ACC112 (cell line): ENCODE data around the gene DOCK3.
"Not testable (repeated sequence)": the region's sequence is repeated elsewhere in the genome, so short reads cannot be mapped to it uniquely, and the experiment has no call there.

Source experiments
- H2AFZ ChIP-seq: fragments of 200-600 bp; sonication (generic); one replicate; pipeline ENCODE4 v1.6.0; 2017; ENCODE audit warnings: antibody characterized with exemption, low read length; ENCODE audit not compliant: unreplicated experiment
- H3K27ac ChIP-seq: fragments of 200-600 bp; sonication (generic); 2 replicates; pipeline ENCODE4 v1.5.1; 2014; ENCODE audit warnings: low read depth, mild to moderate bottlenecking, antibody characterized with exemption, low read length, moderate library complexity
- H3K27me3 ChIP-seq: fragments of 200-600 bp; sonication (generic); 2 replicates; pipeline ENCODE4 v1.6.1; 2014; ENCODE audit warnings: mild to moderate bottlenecking, antibody characterized with exemption, low read length, moderate library complexity, mixed read lengths; ENCODE audit not compliant: insufficient read depth
- H3K36me3 ChIP-seq: fragments of 200-600 bp; sonication (generic); 2 replicates; pipeline ENCODE4 v1.6.1; 2016; ENCODE audit warnings: mild to moderate bottlenecking, antibody characterized with exemption, low read length, moderate library complexity, mixed read lengths; ENCODE audit not compliant: insufficient read depth
- H3K4me1 ChIP-seq: fragments of 200-600 bp; sonication (generic); one replicate; pipeline ENCODE4 v1.6.1; 2016; ENCODE audit warnings: low read length, mixed read lengths; ENCODE audit not compliant: insufficient read depth, unreplicated experiment, control insufficient read depth
- H3K4me3 ChIP-seq: fragments of 200-600 bp; sonication (generic); 2 replicates; pipeline ENCODE4 v1.5.1; 2014; ENCODE audit warnings: mild to moderate bottlenecking, low read depth, low read length
- H3K79me2 ChIP-seq: fragments of 200-600 bp; sonication (generic); one replicate; pipeline ENCODE4 v1.6.0; 2016; ENCODE audit warnings: low read length; ENCODE audit not compliant: control insufficient read depth, unreplicated experiment, insufficient read depth

The DOCK3 gene

GRCh38 chr3:50737193-50737905 is 62.6 kb downstream of the DOCK3 start:
- no peaks in the 10 kb centered on the region for H3K79me2 ChIP-seq
- H2AFZ ChIP-seq, result no peak overlapping the region
- H3K4me3 ChIP-seq, result no peak overlapping the region
- H3K27ac ChIP-seq, result no peak overlapping the region
- H3K4me1 ChIP-seq, result no peaks in the 10 kb centered on the region
- H3K36me3 ChIP-seq, result no peaks in the 10 kb centered on the region
- H3K27me3 ChIP-seq, result no peaks in the 10 kb centered on the region

- Histone ChIP-seq H3K79me2 (no peaks in the 10 kb centered on the region), H3K4me1 (no peaks in the 10 kb centered on the region), H3K27me3 (no peaks in the 10 kb centered on the region), H3K36me3 (no peaks in the 10 kb centered on the region), H2AFZ (no peak overlapping the region), H3K4me3 (no peak overlapping the region), H3K27ac (no peak overlapping the region)
These were observed 63.3 kb downstream of the DOCK3 start for GRCh38 chr3:50737906-50738598.

GRCh38 chr3:50743643-50744042 is 68.9 kb downstream of the DOCK3 start:
- no peak overlapping the region for H3K4me3 ChIP-seq
- H3K27ac ChIP-seq, result no peak overlapping the region
- H2AFZ ChIP-seq, result no peak overlapping the region
- H3K79me2 ChIP-seq, result no peaks in the 10 kb centered on the region
- no peaks in the 10 kb centered on the region for H3K36me3 ChIP-seq
- H3K27me3 ChIP-seq, result no peaks in the 10 kb centered on the region
- no peaks in the 10 kb centered on the region for H3K4me1 ChIP-seq

GRCh38 chr3:50749822-50750221 is 75.1 kb downstream of the DOCK3 start:
- Histone ChIP-seq H3K36me3 (no peaks in the 10 kb centered on the region), H3K27me3 (no peaks in the 10 kb centered on the region), H3K79me2 (no peaks in the 10 kb centered on the region), H2AFZ (no peak overlapping the region), H3K4me1 (no peaks in the 10 kb centered on the region), H3K4me3 (no peak overlapping the region), H3K27ac (no peak overlapping the region)

GRCh38 chr3:50759015-50759414 is 84.3 kb downstream of the DOCK3 start:
- H3K4me1 ChIP-seq, result no peaks in the 10 kb centered on the region
- H3K27me3 ChIP-seq, result no peaks in the 10 kb centered on the region
- no peak overlapping the region for H3K27ac ChIP-seq
- no peak overlapping the region for H2AFZ ChIP-seq
- H3K36me3 ChIP-seq, result no peaks in the 10 kb centered on the region
- H3K79me2 ChIP-seq, result no peaks in the 10 kb centered on the region
- no peak overlapping the region for H3K4me3 ChIP-seq

- Histone ChIP-seq H2AFZ (no peak overlapping the region), H3K4me3 (no peak overlapping the region), H3K27me3 (0 out of 2 replicates have a peak, but pooled peaks cover 9% of the 10 kb centered on the region), H3K4me1 (no peaks in the 10 kb centered on the region), H3K36me3 (no peaks in the 10 kb centered on the region), H3K79me2 (no peaks in the 10 kb centered on the region), H3K27ac (no peak overlapping the region)
These were observed 103.0 kb downstream of the DOCK3 start for GRCh38 chr3:50777680-50778079.

GRCh38 chr3:50781766-50782165 is 107.0 kb downstream of the DOCK3 start:
- not testable (repeated sequence) for H3K79me2 ChIP-seq

GRCh38 chr3:50786631-50787030 is 111.9 kb downstream of the DOCK3 start:
- Histone ChIP-seq H3K36me3 (no peaks in the 10 kb centered on the region), H3K79me2 (no peaks in the 10 kb centered on the region), H2AFZ (no peak overlapping the region), H3K4me3 (no peak overlapping the region), H3K4me1 (no peaks in the 10 kb centered on the region), H3K27me3 (peaks cover 10% of the 10 kb centered on the region; the same call in 1 of the 2 replicates), H3K27ac (no peak overlapping the region)

More at GRCh38 chr3:50781766-50782165, 107.0 kb downstream of the DOCK3 start:
- H3K4me3 ChIP-seq, H2AFZ ChIP-seq, H3K27ac ChIP-seq, H3K36me3 ChIP-seq, H3K4me1 ChIP-seq, H3K27me3 ChIP-seq: not testable (repeated sequence)

GRCh38 chr3:50790894-50791293 is 116.2 kb downstream of the DOCK3 start:
- H3K4me1 ChIP-seq, H3K27me3 ChIP-seq, H3K36me3 ChIP-seq, H3K79me2 ChIP-seq, H3K4me3 ChIP-seq, H2AFZ ChIP-seq, H3K27ac ChIP-seq: not testable (repeated sequence)

- Histone ChIP-seq H3K27ac (no peak overlapping the region), H3K36me3 (no peaks in the 10 kb centered on the region), H3K79me2 (no peaks in the 10 kb centered on the region), H3K27me3 (peaks cover 10% of the 10 kb centered on the region; the same call in 1 of the 2 replicates), H3K4me1 (no peaks in the 10 kb centered on the region), H3K4me3 (no peak overlapping the region), H2AFZ (no peak overlapping the region)
These were observed 117.8 kb downstream of the DOCK3 start for GRCh38 chr3:50792568-50792967.

- H3K36me3 ChIP-seq, H3K27ac ChIP-seq, H3K4me1 ChIP-seq, H3K79me2 ChIP-seq, H3K27me3 ChIP-seq, H3K4me3 ChIP-seq, H2AFZ ChIP-seq: not testable (repeated sequence)
These were observed 129.1 kb downstream of the DOCK3 start for GRCh38 chr3:50803805-50804204.
